Thyroid gland (tissue), 4 donors: ENCODE measurements around the gene LHPP.

Experiments used
- POLR2A ChIP-seq, 2 donors: fragments of 450-650 bp; IDR thresholded peaks; one replicate each; pipeline ENCODE4 v1.6.1; 2017; ENCODE audit warnings: antibody characterized with exemption in 2 of 2, mild to moderate bottlenecking in 2 of 2, moderate library complexity in 1 of 2
- TF ChIP-seq, protein P1 (sequence below), 6 experiments: fragments of 200-600 bp in 3 of 6; fragments of 450-650 bp in 3 of 6; sonication (generic) in 3 of 6; IDR thresholded peaks; one replicate each; pipeline ENCODE4 v1.5.1; 2016 to 2019; ENCODE audit warnings: antibody characterized with exemption in 6 of 6, mild to moderate bottlenecking in 2 of 6, inconsistent platforms in 1 of 6, moderate library complexity in 1 of 6

DNA sequence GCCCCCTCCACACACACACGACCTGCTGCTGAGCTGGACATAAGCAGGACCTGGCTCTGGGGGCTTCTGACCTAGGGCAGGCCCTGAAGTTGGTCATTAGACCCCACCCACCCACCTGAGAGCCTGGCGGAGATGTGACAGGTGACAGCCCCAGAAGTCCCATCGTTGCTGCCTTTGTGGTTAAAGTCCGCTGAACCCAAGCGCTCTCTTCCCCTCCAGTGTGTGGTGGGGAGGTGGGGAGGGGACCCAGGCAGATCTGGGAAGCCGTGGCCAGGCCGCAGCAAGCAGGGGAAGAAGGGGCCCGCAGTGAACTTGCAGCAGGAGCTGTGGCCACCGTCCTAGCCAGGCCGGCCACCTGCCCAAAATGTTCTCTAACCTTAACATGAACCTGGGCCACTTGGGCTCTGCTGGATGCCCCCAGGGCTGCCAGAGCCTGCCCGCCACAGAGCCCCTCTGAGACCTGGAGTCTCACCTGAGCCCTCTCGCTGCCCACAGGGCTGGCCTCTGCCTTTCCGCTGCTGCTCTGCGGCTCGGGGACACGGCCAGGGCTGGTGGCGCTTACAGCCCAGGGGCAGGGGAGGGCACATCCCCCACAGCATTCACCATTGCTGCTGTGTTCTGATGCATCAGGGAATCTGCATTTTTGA, 65.1 kb downstream of the LHPP start:
- TF ChIP-seq, protein P1, sequence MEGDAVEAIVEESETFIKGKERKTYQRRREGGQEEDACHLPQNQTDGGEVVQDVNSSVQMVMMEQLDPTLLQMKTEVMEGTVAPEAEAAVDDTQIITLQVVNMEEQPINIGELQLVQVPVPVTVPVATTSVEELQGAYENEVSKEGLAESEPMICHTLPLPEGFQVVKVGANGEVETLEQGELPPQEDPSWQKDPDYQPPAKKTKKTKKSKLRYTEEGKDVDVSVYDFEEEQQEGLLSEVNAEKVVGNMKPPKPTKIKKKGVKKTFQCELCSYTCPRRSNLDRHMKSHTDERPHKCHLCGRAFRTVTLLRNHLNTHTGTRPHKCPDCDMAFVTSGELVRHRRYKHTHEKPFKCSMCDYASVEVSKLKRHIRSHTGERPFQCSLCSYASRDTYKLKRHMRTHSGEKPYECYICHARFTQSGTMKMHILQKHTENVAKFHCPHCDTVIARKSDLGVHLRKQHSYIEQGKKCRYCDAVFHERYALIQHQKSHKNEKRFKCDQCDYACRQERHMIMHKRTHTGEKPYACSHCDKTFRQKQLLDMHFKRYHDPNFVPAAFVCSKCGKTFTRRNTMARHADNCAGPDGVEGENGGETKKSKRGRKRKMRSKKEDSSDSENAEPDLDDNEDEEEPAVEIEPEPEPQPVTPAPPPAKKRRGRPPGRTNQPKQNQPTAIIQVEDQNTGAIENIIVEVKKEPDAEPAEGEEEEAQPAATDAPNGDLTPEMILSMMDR (IDR thresholded peaks at IDR 0.05) = no peak
- TF ChIP-seq POLR2A (IDR thresholded peaks at IDR 0.05) = no peak
